ENCODE measurements around the gene NCF2.
A peak's percentile ranks its signal among the peaks of the same experiment; 100 is the strongest.

The NCF2 gene

GRCh38 chr1:183552441-183552840 is 37.8 kb downstream of the NCF2 start:
- H3K36me3 ChIP-seq, result peaks cover 26 to 74% (median 51%) of the 10 kb centered on the region in 3 donors
- no peak for TF ChIP-seq CTCF (IDR thresholded peaks at IDR 0.05)

GRCh38 chr1:183551924-183552323 is 38.3 kb downstream of the NCF2 start:
- intact Hi-C loops (cut with DNase I; ENCODE audit: low total_unique reads), result no loop called here
- Histone ChIP-seq H3K4me1 (peaks cover 0 to under 1% (median 0%) of the 10 kb centered on the region in 4 donors), H3K27me3 (no peaks in the 10 kb centered on the region), H3K27ac (peak overlapping the region in 1 of 2 donors; percentile 5), H3K36me3 (peaks cover 26 to 77% (median 53%) of the 10 kb centered on the region in 3 donors), H3K9me3 (no peaks in the 10 kb centered on the region), H3K4me3 (no peak overlapping the region)
- DNase-seq, result no peak
- peak in 1 of 2 experiments; percentile 18 for TF ChIP-seq CTCF (IDR thresholded peaks at IDR 0.05)

More at GRCh38 chr1:183552441-183552840, 37.8 kb downstream of the NCF2 start:
- Histone ChIP-seq H3K27me3 (no peaks in the 10 kb centered on the region), H3K27ac (no peak overlapping the region), H3K4me3 (no peak overlapping the region), H3K4me1 (no peaks in the 10 kb centered on the region), H3K9me3 (no peaks in the 10 kb centered on the region)
- intact Hi-C loops (cut with DNase I; ENCODE audit: low total_unique reads), result no loop called here
- DNase-seq, result no peak

GRCh38 chr1:183550915-183551314 is 39.3 kb downstream of the NCF2 start:
- Histone ChIP-seq H3K27ac (no peak overlapping the region), H3K27me3 (no peaks in the 10 kb centered on the region), H3K36me3 (peaks cover 26 to 86% (median 61%) of the 10 kb centered on the region in 3 donors), H3K4me3 (no peak overlapping the region), H3K9me3 (no peaks in the 10 kb centered on the region), H3K4me1 (peaks cover 0 to 10% (median 0%) of the 10 kb centered on the region in 4 donors)
- no peak for DNase-seq
- intact Hi-C loops (cut with DNase I; ENCODE audit: low total_unique reads), result no loop called here
- no peak for TF ChIP-seq CTCF (IDR thresholded peaks at IDR 0.05)

GRCh38 chr1:183548116-183548515 is 42.1 kb downstream of the NCF2 start:
- Histone ChIP-seq H3K27ac (no peak overlapping the region), H3K36me3 (peaks cover 39 to 86% (median 75%) of the 10 kb centered on the region in 3 donors), H3K27me3 (no peaks in the 10 kb centered on the region), H3K4me1 (peaks cover 0 to 12% (median 0%) of the 10 kb centered on the region in 4 donors), H3K4me3 (no peak overlapping the region), H3K9me3 (no peaks in the 10 kb centered on the region)
- no peak for DNase-seq
- intact Hi-C loops (cut with DNase I; ENCODE audit: low total_unique reads), result no loop called here
- TF ChIP-seq CTCF (IDR thresholded peaks at IDR 0.05), result no peak

- Histone ChIP-seq H3K4me1 (peaks cover 0 to 12% (median 0%) of the 10 kb centered on the region in 4 donors), H3K36me3 (peaks cover 42 to 81% (median 68%) of the 10 kb centered on the region in 3 donors), H3K4me3 (no peak overlapping the region), H3K27me3 (no peaks in the 10 kb centered on the region), H3K27ac (peak overlapping the region; percentile 14 to 49), H3K9me3 (no peaks in the 10 kb centered on the region)
- no peak for TF ChIP-seq CTCF (IDR thresholded peaks at IDR 0.05)
- DNase-seq, result no peak
- intact Hi-C loops (cut with DNase I; ENCODE audit: low total_unique reads), result no loop called here
Observed at GRCh38 chr1:183546427-183546826, 43.8 kb downstream of the NCF2 start.

Data from tibial artery (tissue), 4 donors.